ENCODE data around the gene RNASE8.
"Not testable (repeated sequence)": the region's sequence is repeated elsewhere in the genome, so short reads cannot be mapped to it uniquely, and the experiment has no call there.

Gene RNASE8

GRCh38 chr14:21034707-21035106, 22.9 kb upstream of the RNASE8 start, which contains the start of gene RNASE13:
Gene RNASE13 (minus strand): TSS chr14:21034807. CDS start chr14:21034288, 519 bp downstream.
- DNase-seq (ENCODE audit: extremely low spot score), result no peak
- CTCF ChIA-PET, result interaction anchor here (6.9 kb wide), 1 partner anchor 20 kb away, joined by 42 read pairs; no protein-coding TSS in a partner anchor
- no peak for TF ChIP-seq FOXK2 (IDR thresholded peaks at IDR 0.05)
- TF ChIP-seq BHLHE40 (IDR thresholded peaks at IDR 0.05; ENCODE audit: borderline replicate concordance), result no peak
- TF ChIP-seq CTBP1 (IDR thresholded peaks at IDR 0.05; ENCODE audit: borderline replicate concordance), result no peak
- TF ChIP-seq SP1 (IDR thresholded peaks at IDR 0.05), result no peak
- no peak for TF ChIP-seq SUZ12 (IDR thresholded peaks at IDR 0.05)
- no peak for TF ChIP-seq NFRKB (IDR thresholded peaks at IDR 0.05)
- TF ChIP-seq ELF4 (IDR thresholded peaks at IDR 0.05), result no peak
- no peak for TF ChIP-seq TARDBP (IDR thresholded peaks at IDR 0.05)
- POLR2A ChIA-PET, result no interaction called here

- DNase-seq (ENCODE audit: extremely low spot score), result no peak
- CTCF ChIA-PET, result interaction anchor here (6.9 kb wide), 1 partner anchor 22 kb away, joined by 42 read pairs; no protein-coding TSS in a partner anchor
- POLR2A ChIA-PET, result no interaction called here
- TF ChIP-seq FOXA1 (IDR thresholded peaks at IDR 0.05) (no peak), TARDBP (IDR thresholded peaks at IDR 0.05) (no peak), ZNF384 (IDR thresholded peaks at IDR 0.05) (no peak), NFRKB (IDR thresholded peaks at IDR 0.05) (no peak), L3MBTL2 (conservative IDR thresholded peaks at IDR 0.05) (no peak), HDGF (IDR thresholded peaks at IDR 0.05; ENCODE audit: borderline replicate concordance) (no peak), SP1 (IDR thresholded peaks at IDR 0.05) (no peak), SUZ12 (IDR thresholded peaks at IDR 0.05) (no peak), FOXK2 (IDR thresholded peaks at IDR 0.05) (no peak), ARNT (IDR thresholded peaks at IDR 0.05) (no peak), BHLHE40 (IDR thresholded peaks at IDR 0.05; ENCODE audit: borderline replicate concordance) (no peak), FOXM1 (IDR thresholded peaks at IDR 0.05; ENCODE audit: borderline replicate concordance) (no peak)
Observed at GRCh38 chr14:21036751-21037150, 20.9 kb upstream of the RNASE8 start.

- no peak for DNase-seq (ENCODE audit: extremely low spot score)
- CTCF ChIA-PET, result interaction anchor here (6.9 kb wide), 1 partner anchor 22 kb away, joined by 42 read pairs; no protein-coding TSS in a partner anchor
- POLR2A ChIA-PET, result no interaction called here
Observed at GRCh38 chr14:21037156-21037555, 20.5 kb upstream of the RNASE8 start.

GRCh38 chr14:21038441-21039422, 18.9 kb upstream of the RNASE8 start:
- no peak for DNase-seq (ENCODE audit: extremely low spot score)
- TF ChIP-seq HDGF (IDR thresholded peaks at IDR 0.05; ENCODE audit: borderline replicate concordance) (no peak), FOXK2 (IDR thresholded peaks at IDR 0.05) (no peak)
- ChIA-PET CTCF (interaction anchor here (1.0 to 3.5 kb wide), 6 partner anchors 18 to 181 kb away, joined by 5 to 98 read pairs (median 12); no protein-coding TSS in a partner anchor), POLR2A (interaction anchor here (1.9 kb wide), 1 partner anchor 24 kb away, joined by 18 read pairs; no protein-coding TSS in a partner anchor)

More at GRCh38 chr14:21037156-21037555, 20.5 kb upstream of the RNASE8 start:
- TF ChIP-seq ELF4 (IDR thresholded peaks at IDR 0.05) (no peak), LEF1 (IDR thresholded peaks at IDR 0.05; ENCODE audit: borderline replicate concordance) (no peak), CTBP1 (IDR thresholded peaks at IDR 0.05; ENCODE audit: borderline replicate concordance) (no peak), SUZ12 (IDR thresholded peaks at IDR 0.05) (no peak), FOXA1 (IDR thresholded peaks at IDR 0.05) (no peak), ZNF384 (IDR thresholded peaks at IDR 0.05) (no peak), SP1 (IDR thresholded peaks at IDR 0.05) (no peak)

- ChIA-PET CTCF (interaction anchor here (0.7 to 3.5 kb wide), 16 partner anchors 16 to 617 kb away, joined by 3 to 98 read pairs (median 5); no protein-coding TSS in a partner anchor), POLR2A (interaction anchor here (0.8 to 1.9 kb wide), 3 partner anchors 25 to 43 kb away, joined by 3 to 18 read pairs (median 4); no protein-coding TSS in a partner anchor)
- DNase-seq (ENCODE audit: extremely low spot score), result peak; percentile 75
- TF ChIP-seq ZNF384 (IDR thresholded peaks at IDR 0.05), result no peak
- TF ChIP-seq PKNOX1 (IDR thresholded peaks at IDR 0.05), result no peak
- TF ChIP-seq SP1 (IDR thresholded peaks at IDR 0.05), result no peak
- TF ChIP-seq ELF4 (IDR thresholded peaks at IDR 0.05), result no peak
- TF ChIP-seq FOXK2 (IDR thresholded peaks at IDR 0.05), result no peak
- TF ChIP-seq HDGF (IDR thresholded peaks at IDR 0.05; ENCODE audit: borderline replicate concordance), result no peak
- TF ChIP-seq FOXM1 (IDR thresholded peaks at IDR 0.05; ENCODE audit: borderline replicate concordance), result no peak
- TF ChIP-seq BHLHE40 (IDR thresholded peaks at IDR 0.05; ENCODE audit: borderline replicate concordance), result no peak
- no peak for TF ChIP-seq LEF1 (IDR thresholded peaks at IDR 0.05; ENCODE audit: borderline replicate concordance)
- no peak for TF ChIP-seq NFRKB (IDR thresholded peaks at IDR 0.05)
- TF ChIP-seq ARNT (IDR thresholded peaks at IDR 0.05), result no peak
- TF ChIP-seq L3MBTL2 (conservative IDR thresholded peaks at IDR 0.05), result no peak
- no peak for TF ChIP-seq CTBP1 (IDR thresholded peaks at IDR 0.05; ENCODE audit: borderline replicate concordance)
- TF ChIP-seq SUZ12 (IDR thresholded peaks at IDR 0.05), result no peak
Observed at GRCh38 chr14:21039585-21040369, 17.8 kb upstream of the RNASE8 start.

GRCh38 chr14:21040370-21040925, 17.2 kb upstream of the RNASE8 start:
- POLR2A ChIA-PET, result interaction anchor here (0.8 to 1.9 kb wide), 3 partner anchors 26 to 44 kb away, joined by 3 to 18 read pairs (median 4); no protein-coding TSS in a partner anchor
- no peak for DNase-seq (ENCODE audit: extremely low spot score)

GRCh38 chr14:21040941-21041340, 16.7 kb upstream of the RNASE8 start:
- CTCF ChIA-PET, result interaction anchor here (0.6 to 3.5 kb wide), 9 partner anchors 21 to 217 kb away, joined by 3 to 98 read pairs (median 6); no protein-coding TSS in a partner anchor
- POLR2A ChIA-PET, result interaction anchor here (1.4 to 1.9 kb wide), 2 partner anchors 26 kb away, joined by 3 to 18 read pairs; no protein-coding TSS in a partner anchor
- not testable (repeated sequence) for DNase-seq (ENCODE audit: extremely low spot score)

More at GRCh38 chr14:21040370-21040925, 17.2 kb upstream of the RNASE8 start:
- TF ChIP-seq NFRKB (IDR thresholded peaks at IDR 0.05) (no peak), SUZ12 (IDR thresholded peaks at IDR 0.05) (no peak), HDGF (IDR thresholded peaks at IDR 0.05; ENCODE audit: borderline replicate concordance) (no peak)
- CTCF ChIA-PET, result interaction anchor here (0.6 to 3.5 kb wide), 16 partner anchors 17 to 618 kb away, joined by 3 to 98 read pairs (median 5); no protein-coding TSS in a partner anchor
